GM23248 (cell line): Measurements from ENCODE around the gene AQP9.

Experiments
- EZH2 ChIP-seq: fragments of 200-600 bp; sonication (generic); IDR thresholded peaks from 2 replicates; pipeline ENCODE4 v1.6.1; 2018; ENCODE audit warnings: antibody characterized with exemption, mild to moderate bottlenecking; ENCODE audit not compliant: insufficient read depth, poor library complexity, severe bottlenecking
- EZH2phosphoT487 ChIP-seq: fragments of 200-600 bp; sonication (generic); IDR thresholded peaks from 2 replicates; pipeline ENCODE4 v1.6.1; 2018; ENCODE audit warnings: antibody characterized with exemption, moderate library complexity, mild to moderate bottlenecking, low read depth; ENCODE audit not compliant: insufficient read depth

- no peak for TF ChIP-seq EZH2phosphoT487
- no peak for TF ChIP-seq EZH2
Measured at GRCh38 chr15:58141894-58142293, 3.7 kb downstream of the AQP9 start.
